Measurements from ENCODE around the gene RUNDC3A. TPM values are rescaled to one million over a fixed set of nuclear protein-coding genes. Genes with fewer than 3 reads are reported as not detected.

RUNDC3A gene
- total and polyA plus RNA-seq, 2 of the 13 experiments (the other 11 are each of a cell fraction or from before 2014, with no cell fraction given) = 0.25 TPM; not detected in 1

- intact Hi-C loops (cut with micrococcal nuclease; ENCODE audit: unreplicated experiment) = loop anchor here (2.0 to 10.0 kb wide), 3 partner anchors 18 to 125 kb away; partner anchors contain the start of gene GRN
- no peak overlapping the region for H3K4me3 ChIP-seq (replicated peaks in 1 of 3; ENCODE audit: insufficient read depth in 1 of 3, low read depth in 2 of 3, low read length in 3 of 3)
- TF ChIP-seq ZFP91 (CRISPR knock-in tag; IDR thresholded peaks at IDR 0.05; ENCODE audit: borderline replicate concordance) (peak; percentile 99), HDAC6 (IDR thresholded peaks at IDR 0.05; ENCODE audit: low read depth, low read length) (no peak), NR1H2 (CRISPR knock-in tag; IDR thresholded peaks at IDR 0.05; ENCODE audit: borderline replicate concordance, low read depth) (no peak), GLI4 (CRISPR knock-in tag; IDR thresholded peaks at IDR 0.05; ENCODE audit: borderline replicate concordance) (no peak), FOXP4 (CRISPR knock-in tag; IDR thresholded peaks at IDR 0.05) (0 out of 2 replicates have a peak, but pooled peaks have one; percentile 12), ZNF263 (CRISPR knock-in tag; IDR thresholded peaks at IDR 0.05) (peak; percentile 54; the same call in 1 of the 2 replicates), ZFYVE20 (CRISPR knock-in tag; IDR thresholded peaks at IDR 0.05; ENCODE audit: borderline replicate concordance, low read depth) (no peak), CHD4 (IDR thresholded peaks at IDR 0.05; ENCODE audit: borderline replicate concordance, low read length) (no peak), MNT (IDR thresholded peaks at IDR 0.05) (peak; percentile 86), ZNF335 (CRISPR knock-in tag; IDR thresholded peaks at IDR 0.05) (no peak), MAFK (conservative IDR thresholded peaks at IDR 0.05 in 1 of 2, IDR thresholded peaks at IDR 0.05 in 1 of 2; ENCODE audit: low read length in 2 of 2) (no peak), ZNF546 (CRISPR knock-in tag; conservative IDR thresholded peaks at IDR 0.05) (no peak), THAP7 (CRISPR knock-in tag; IDR thresholded peaks at IDR 0.05) (no peak), NFKB2 (CRISPR knock-in tag; IDR thresholded peaks at IDR 0.05; ENCODE audit: borderline replicate concordance) (peak; percentile 80; the same call in 1 of the 2 replicates), BCL3 (CRISPR knock-in tag; IDR thresholded peaks at IDR 0.05) (0 out of 2 replicates have a peak, but pooled peaks have one; percentile 73), ZBTB1 (CRISPR knock-in tag; IDR thresholded peaks at IDR 0.05; ENCODE audit: borderline replicate concordance) (no peak)
Measured at GRCh38 chr17:44326861-44327444, 18.6 kb downstream of the RUNDC3A start.

More at GRCh38 chr17:44326861-44327444, 18.6 kb downstream of the RUNDC3A start:
- ChIA-PET CTCF (ENCODE audit: low intra/inter-chr PET ratio, low total read pairs) (no interaction called here), POLR2A (interaction anchor here (0.5 to 1.3 kb wide), 12 partner anchors 9 to 203 kb away, joined by 3 to 13 read pairs (median 5); partner anchors contain the start of genes HDAC5 and UBTF)
- no peak overlapping the region for H2AFZ ChIP-seq (ENCODE audit: low read length)
- FAIRE-seq = peak; percentile 60
- in situ Hi-C loops (cut with HindIII; ENCODE audit: extremely low pct_ligation_motif_present, low pct_unique_long_range_greater_than_20kb) = loop anchor here (5.0 kb wide), 1 partner anchor 105 kb away; no protein-coding TSS in a partner anchor
- H3K36me3 ChIP-seq (replicated peaks in 1 of 2; ENCODE audit: control insufficient read depth in 1 of 2, insufficient read depth in 2 of 2, low read length in 2 of 2) = peaks cover 6 to 7% of the 10 kb centered on the region in 2 experiments; a peak in 4 of 5 replicates
- H3K27ac ChIP-seq (ENCODE audit: extremely low read length, insufficient read depth, low read length) = no peak overlapping the region
- H3K9ac ChIP-seq (ENCODE audit: insufficient read depth, low read depth, low read length) = no peak overlapping the region
- BruUV-seq (replicated peaks) = no TSS peak
- DNase-seq (ENCODE audit: low spot score) = peak; percentile 95
- H3K27me3 ChIP-seq (ENCODE audit: control insufficient read depth in 1 of 2, insufficient read depth in 2 of 2, low read length in 2 of 2) = no peaks in the 10 kb centered on the region; a peak in 2 of 5 replicates
- H3K9me3 ChIP-seq (ENCODE audit: low read length) = no peaks in the 10 kb centered on the region
- ATAC-seq = peak; percentile 78
- peaks cover 67% of the 10 kb centered on the region for H3K4me1 ChIP-seq (ENCODE audit: insufficient read depth, low read length)
- H3K4me2 ChIP-seq (ENCODE audit: low read depth, low read length) = peak overlapping the region; percentile 16
- H3K79me2 ChIP-seq (ENCODE audit: insufficient read depth, low read length) = peaks cover 14% of the 10 kb centered on the region
- WGBS (ENCODE audit: low lambda C conversion rate) = 35% methylated on average over 31 of the region's 31 CpGs
- H4K20me1 ChIP-seq (ENCODE audit: insufficient read depth, low read length) = no peaks in the 10 kb centered on the region
